DOHH2 (cell line): Measurements from ENCODE around the gene OR7G1.
A peak's percentile ranks its signal among the peaks of the same experiment; 100 is the strongest.

ENCODE experiments used
- H3F3A ChIP-seq: fragments of 200-600 bp; sonication (generic), shearing (Covaris generic); 2 replicates; pipeline ENCODE4 v1.6.0; 2016; ENCODE audit warnings: antibody characterized with exemption, mild to moderate bottlenecking; ENCODE audit not compliant: control insufficient read depth, insufficient read depth
- H3K27ac ChIP-seq: fragments of 200-600 bp; sonication (generic); 2 replicates; pipeline ENCODE4 v1.5.1; 2014; ENCODE audit warnings: low read depth, mild to moderate bottlenecking, low read length, moderate library complexity
- H3K27me3 ChIP-seq: fragments of 200-600 bp; sonication (generic); 2 replicates; pipeline ENCODE4 v1.6.1; 2014; ENCODE audit warnings: mild to moderate bottlenecking, low read length, mixed read lengths; ENCODE audit not compliant: control insufficient read depth
- H3K36me3 ChIP-seq: fragments of 200-600 bp; sonication (generic); 2 replicates; pipeline ENCODE4 v1.6.1; 2014; ENCODE audit warnings: mild to moderate bottlenecking, low read length, moderate library complexity, mixed read lengths; ENCODE audit not compliant: control insufficient read depth
- H3K4me1 ChIP-seq: fragments of 200-600 bp; sonication (generic); 2 replicates; pipeline ENCODE4 v1.6.1; 2014; ENCODE audit warnings: mild to moderate bottlenecking, low read length, mixed read lengths; ENCODE audit not compliant: control insufficient read depth
- H3K4me2 ChIP-seq: fragments of 200-600 bp; sonication (generic); 2 replicates; pipeline ENCODE4 v1.6.0; 2014; ENCODE audit warnings: mild to moderate bottlenecking, low read length, moderate library complexity
- H3K4me3 ChIP-seq: fragments of 200-600 bp; sonication (generic); 2 replicates; pipeline ENCODE4 v1.5.1; 2014; ENCODE audit warnings: mild to moderate bottlenecking, low read length, mixed read lengths
- H3K79me2 ChIP-seq: fragments of 200-600 bp; sonication (generic); 2 replicates; pipeline ENCODE4 v1.6.1; 2014; ENCODE audit warnings: mild to moderate bottlenecking, low read length, mixed read lengths; ENCODE audit not compliant: control insufficient read depth
- H3K9me2 ChIP-seq: fragments of 200-600 bp; sonication (generic); replicated peaks from 2 replicates; pipeline ENCODE4 v1.6.1; 2014; ENCODE audit warnings: mild to moderate bottlenecking, low read length, mixed read lengths; ENCODE audit not compliant: control insufficient read depth
- H3K9me3 ChIP-seq: fragments of 200-600 bp; sonication (generic); 2 replicates; pipeline ENCODE4 v1.6.1; 2014; ENCODE audit warnings: antibody characterized with exemption, low read length, mixed read lengths; ENCODE audit not compliant: control insufficient read depth, insufficient read depth
- H4K20me1 ChIP-seq: fragments of 200-600 bp; sonication (generic); 2 replicates; pipeline ENCODE4 v1.6.0; 2014; ENCODE audit warnings: low read depth, mild to moderate bottlenecking, antibody characterized with exemption, low read length, moderate library complexity; ENCODE audit not compliant: control insufficient read depth, insufficient read depth
- EZH2phosphoT487 ChIP-seq: fragments of 200-600 bp; sonication (generic); IDR thresholded peaks from 2 replicates; pipeline ENCODE4 v1.6.1; 2017; ENCODE audit warnings: borderline replicate concordance, mild to moderate bottlenecking, antibody characterized with exemption, low read length, moderate library complexity, mixed read lengths
- TF ChIP-seq, protein P1 (sequence below): fragments of 200-600 bp; sonication (generic); IDR thresholded peaks from one replicate; pipeline ENCODE4 v1.5.1; 2014; ENCODE audit warnings: antibody characterized with exemption, mild to moderate bottlenecking, low read depth, low read length; ENCODE audit not compliant: poor library complexity, severe bottlenecking

OR7G1 gene

DNA sequence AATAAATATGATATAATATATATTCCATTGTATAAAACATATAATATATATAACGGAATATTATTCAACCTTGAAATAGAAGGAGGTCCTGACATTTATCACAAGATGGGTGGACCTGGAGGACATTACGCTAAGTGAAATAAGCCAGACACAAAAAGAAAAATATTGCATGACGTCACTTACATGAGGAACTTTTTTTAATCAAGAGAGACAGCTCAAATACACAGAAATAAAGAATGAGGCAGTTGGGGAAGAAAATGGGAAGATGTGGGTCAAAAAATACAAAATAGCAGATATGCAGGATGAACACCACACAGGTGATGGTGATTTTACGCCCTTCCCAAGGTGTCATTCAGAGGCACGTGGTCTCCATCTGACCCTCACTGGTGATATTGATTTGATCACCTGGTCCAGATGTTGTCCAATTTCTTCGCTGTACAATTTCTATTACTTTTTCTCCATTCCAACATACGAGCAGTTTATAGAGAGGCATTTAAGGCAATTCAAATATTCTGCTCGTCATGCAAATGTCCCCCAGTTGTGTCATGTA, 24.1 kb upstream of the OR7G1 start:
- TF ChIP-seq EZH2phosphoT487, result no peak
- TF ChIP-seq, protein P1, sequence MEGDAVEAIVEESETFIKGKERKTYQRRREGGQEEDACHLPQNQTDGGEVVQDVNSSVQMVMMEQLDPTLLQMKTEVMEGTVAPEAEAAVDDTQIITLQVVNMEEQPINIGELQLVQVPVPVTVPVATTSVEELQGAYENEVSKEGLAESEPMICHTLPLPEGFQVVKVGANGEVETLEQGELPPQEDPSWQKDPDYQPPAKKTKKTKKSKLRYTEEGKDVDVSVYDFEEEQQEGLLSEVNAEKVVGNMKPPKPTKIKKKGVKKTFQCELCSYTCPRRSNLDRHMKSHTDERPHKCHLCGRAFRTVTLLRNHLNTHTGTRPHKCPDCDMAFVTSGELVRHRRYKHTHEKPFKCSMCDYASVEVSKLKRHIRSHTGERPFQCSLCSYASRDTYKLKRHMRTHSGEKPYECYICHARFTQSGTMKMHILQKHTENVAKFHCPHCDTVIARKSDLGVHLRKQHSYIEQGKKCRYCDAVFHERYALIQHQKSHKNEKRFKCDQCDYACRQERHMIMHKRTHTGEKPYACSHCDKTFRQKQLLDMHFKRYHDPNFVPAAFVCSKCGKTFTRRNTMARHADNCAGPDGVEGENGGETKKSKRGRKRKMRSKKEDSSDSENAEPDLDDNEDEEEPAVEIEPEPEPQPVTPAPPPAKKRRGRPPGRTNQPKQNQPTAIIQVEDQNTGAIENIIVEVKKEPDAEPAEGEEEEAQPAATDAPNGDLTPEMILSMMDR, result no peak
- Histone ChIP-seq H3K9me2 (no peaks in the 10 kb centered on the region), H4K20me1 (no peaks in the 10 kb centered on the region), H3K36me3 (peaks cover 37% of the 10 kb centered on the region), H3F3A (no peaks in the 10 kb centered on the region), H3K4me1 (peaks cover 19% of the 10 kb centered on the region), H3K27ac (no peak overlapping the region), H3K27me3 (no peaks in the 10 kb centered on the region), H3K4me3 (peak overlapping the region; percentile 99), H3K79me2 (peaks cover 46% of the 10 kb centered on the region), H3K9me3 (peaks cover 20% of the 10 kb centered on the region), H3K4me2 (peak overlapping the region; percentile 91)

DNA sequence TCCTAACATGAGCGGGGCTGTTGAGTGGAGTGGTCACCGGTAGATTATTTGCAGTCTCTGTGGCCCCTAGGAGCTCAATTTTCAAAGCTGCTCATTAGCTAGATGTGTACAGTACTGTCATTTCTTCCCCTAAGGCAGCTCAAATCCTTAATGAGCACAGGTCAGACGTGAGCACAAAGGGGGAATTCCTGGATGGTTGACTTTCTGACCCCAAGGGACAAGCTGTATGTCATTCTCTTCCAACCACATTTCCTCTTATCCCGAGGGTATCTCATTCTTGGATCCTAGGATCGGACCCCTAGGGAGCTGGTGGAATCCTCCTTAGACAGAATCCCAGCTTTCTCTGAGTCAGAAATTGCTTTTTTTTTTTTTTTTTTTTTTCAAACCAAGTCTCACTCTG, 16.9 kb upstream of the OR7G1 start:
- Histone ChIP-seq H4K20me1 (no peaks in the 10 kb centered on the region), H3K9me3 (no peaks in the 10 kb centered on the region), H3F3A (no peaks in the 10 kb centered on the region), H3K4me2 (no peak overlapping the region), H3K4me3 (no peak overlapping the region), H3K9me2 (no peaks in the 10 kb centered on the region), H3K27ac (no peak overlapping the region), H3K27me3 (no peaks in the 10 kb centered on the region), H3K4me1 (no peaks in the 10 kb centered on the region), H3K36me3 (no peaks in the 10 kb centered on the region), H3K79me2 (no peaks in the 10 kb centered on the region)
- TF ChIP-seq, protein P1, result no peak
- TF ChIP-seq EZH2phosphoT487, result no peak

DNA sequence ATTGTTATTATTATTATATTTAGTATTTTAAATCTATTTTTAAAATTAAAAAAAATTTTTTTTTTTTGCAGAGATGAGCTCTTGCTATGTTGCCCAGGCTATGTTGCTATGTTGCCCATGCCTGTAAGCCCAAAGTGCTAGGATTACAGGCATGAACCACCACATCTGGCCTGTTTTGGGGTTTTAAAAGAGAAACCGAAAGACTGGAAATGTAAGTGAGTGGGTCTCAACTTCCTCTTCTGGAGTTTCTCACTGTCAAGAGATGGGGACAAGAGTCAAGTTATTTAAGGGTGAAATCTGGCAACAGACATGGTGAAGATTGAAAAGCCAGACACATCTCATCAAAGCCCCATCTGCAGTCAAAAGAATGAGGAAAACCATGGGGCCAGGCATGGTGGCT, 15.4 kb upstream of the OR7G1 start:
- no peak overlapping the region for H3K4me2 ChIP-seq
- no peak for TF ChIP-seq EZH2phosphoT487
- TF ChIP-seq, protein P1, result no peak
- H3K36me3 ChIP-seq, result no peaks in the 10 kb centered on the region
- no peak overlapping the region for H3K27ac ChIP-seq
- no peaks in the 10 kb centered on the region for H3K4me1 ChIP-seq
- H3K9me2 ChIP-seq, result no peaks in the 10 kb centered on the region
- H4K20me1 ChIP-seq, result no peaks in the 10 kb centered on the region
- H3K79me2 ChIP-seq, result no peaks in the 10 kb centered on the region
- no peak overlapping the region for H3K4me3 ChIP-seq
- no peaks in the 10 kb centered on the region for H3K9me3 ChIP-seq
- H3K27me3 ChIP-seq, result no peaks in the 10 kb centered on the region
- no peaks in the 10 kb centered on the region for H3F3A ChIP-seq
